ENCODE results near the gene SPAG9. TPM values are rescaled to one million over a fixed set of nuclear protein-coding genes. Genes with fewer than 3 reads are reported as not detected.
A peak's percentile ranks its signal among the peaks of the same experiment; 100 is the strongest.

SPAG9 gene
- total and polyA plus RNA-seq, 5 experiments from 2014 or later = 2.1 to 58.0 (median 3.9) TPM

DNA sequence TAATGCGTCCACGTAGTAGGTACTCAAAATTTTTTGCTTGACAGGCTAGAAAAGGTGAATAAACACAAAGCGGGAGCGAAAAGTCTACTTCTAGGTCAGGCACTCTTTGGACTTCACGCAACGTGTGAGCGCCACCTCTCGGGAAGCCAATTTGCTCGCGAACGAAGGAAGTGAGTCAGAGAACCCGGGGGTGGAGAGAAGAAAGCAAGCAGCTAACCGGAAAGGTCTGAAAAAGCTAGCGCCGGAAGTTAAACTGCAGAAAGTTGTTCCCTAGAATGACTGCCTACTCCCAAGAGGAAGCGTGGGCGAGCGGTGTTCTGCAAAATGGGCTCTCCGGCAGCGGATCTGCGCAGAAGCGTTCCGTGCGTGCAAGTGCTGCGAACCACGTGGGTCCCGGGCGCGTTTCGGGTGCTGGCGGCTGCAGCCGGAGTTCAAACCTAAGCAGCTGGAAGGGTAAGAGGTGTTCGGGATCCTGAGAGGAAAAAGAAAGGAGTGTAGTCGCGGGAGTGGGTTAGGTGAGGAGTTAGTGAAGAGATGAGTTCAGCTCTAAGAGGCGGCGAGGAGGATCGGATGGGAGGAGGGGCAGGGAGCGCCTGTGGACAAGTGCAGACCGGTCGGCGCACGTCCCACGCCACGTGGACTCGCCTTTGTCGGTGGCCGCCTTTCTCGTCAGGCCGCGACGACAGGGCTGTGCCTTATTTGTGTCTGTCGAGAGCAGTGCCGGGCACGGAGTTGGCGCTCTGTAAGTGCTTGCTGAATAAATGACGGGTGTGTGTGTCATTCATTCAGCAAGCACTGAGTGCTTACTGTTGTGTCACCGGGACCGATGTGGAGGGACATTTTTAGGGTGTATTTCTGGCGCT lies 32.8 kb upstream of the SPAG9 start, which contains the start of gene NME1:
Gene NME1, plus strand, starts transcription at position 350 of the 863 bp plus-strand sequence. CDS start 2,096 bp downstream, outside the sequence.
- Mint-ChIP-seq H3K4me3 (no peak within 1 kb of the TSS), H3K9me3 (no peaks in the 10 kb centered on the region), H3K27me3 (no peaks in the 10 kb centered on the region), H3K4me1 (peaks cover 0 to 12% (median 5%) of the 10 kb centered on the region in 4 donors), H3K27ac (no peak within 1 kb of the TSS), H3K36me3 (peaks cover 0 to 27% (median 3%) of the 10 kb centered on the region in 3 donors)
- peak; percentile 89 to 99 (median 98) for DNase-seq
- POLR2A ChIA-PET = interaction anchor here (0.6 to 3.0 kb wide), 9 partner anchors 10 to 301 kb away, joined by 3 to 37 read pairs (median 11); partner anchors contain the start of genes NME2, SPAG9 and TOB1
- peak; percentile 91 to 97 for ATAC-seq

GRCh38 chr17:51152766-51153209 lies 32.1 kb upstream of the SPAG9 start:
- peaks cover 0 to 12% (median 5%) of the 10 kb centered on the region in 4 donors for H3K4me1 Mint-ChIP-seq

GRCh38 chr17:51150932-51151331 lies 30.3 kb upstream of the SPAG9 start:
- Mint-ChIP-seq H3K4me3 (no peak overlapping the region), H3K4me1 (peaks cover 0 to 6% (median 0%) of the 10 kb centered on the region in 4 donors), H3K9me3 (no peaks in the 10 kb centered on the region), H3K27me3 (no peaks in the 10 kb centered on the region), H3K27ac (peak overlapping the region in 1 of 10 donors; percentile 53), H3K36me3 (peaks cover 0 to 5% (median 0%) of the 10 kb centered on the region in 3 donors)
- no peak for DNase-seq
- ATAC-seq = no peak
- POLR2A ChIA-PET = no interaction called here

More at GRCh38 chr17:51152766-51153209, 32.1 kb upstream of the SPAG9 start:
- Mint-ChIP-seq H3K27ac (no peak overlapping the region), H3K27me3 (no peaks in the 10 kb centered on the region), H3K9me3 (no peaks in the 10 kb centered on the region), H3K36me3 (peaks cover 0 to 21% (median 3%) of the 10 kb centered on the region in 3 donors), H3K4me3 (no peak overlapping the region)
- POLR2A ChIA-PET = interaction anchor here (1.0 to 3.0 kb wide), 8 partner anchors 10 to 301 kb away, joined by 3 to 37 read pairs (median 14); partner anchors contain the start of genes NME2, SPAG9 and TOB1
- DNase-seq (no peak), ATAC-seq (no peak)

- H3K27me3 Mint-ChIP-seq = no peaks in the 10 kb centered on the region
- POLR2A ChIA-PET = no interaction called here
- H3K36me3 Mint-ChIP-seq = no peaks in the 10 kb centered on the region
- no peak overlapping the region for H3K4me3 Mint-ChIP-seq
- no peaks in the 10 kb centered on the region for H3K4me1 Mint-ChIP-seq
- no peaks in the 10 kb centered on the region for H3K9me3 Mint-ChIP-seq
- H3K27ac Mint-ChIP-seq = no peak overlapping the region
- no peak for ATAC-seq
- no peak for DNase-seq
These were observed 28.5 kb upstream of the SPAG9 start for GRCh38 chr17:51149163-51149562.

- H3K4me3 Mint-ChIP-seq = no peak overlapping the region
- no peaks in the 10 kb centered on the region for H3K27me3 Mint-ChIP-seq
- no peaks in the 10 kb centered on the region for H3K9me3 Mint-ChIP-seq
- no peaks in the 10 kb centered on the region for H3K4me1 Mint-ChIP-seq
- H3K36me3 Mint-ChIP-seq = no peaks in the 10 kb centered on the region
- no peak for DNase-seq
- POLR2A ChIA-PET = interaction anchor here (1.0 kb wide), 1 partner anchor 10 kb away, joined by 3 read pairs; no protein-coding TSS in a partner anchor
- no peak overlapping the region for H3K27ac Mint-ChIP-seq
- ATAC-seq = no peak
These were observed 27.0 kb upstream of the SPAG9 start for GRCh38 chr17:51147650-51148049.

GRCh38 chr17:51144266-51145022 lies 23.8 kb upstream of the SPAG9 start:
- H3K36me3 Mint-ChIP-seq = no peaks in the 10 kb centered on the region
- H3K27me3 Mint-ChIP-seq = no peaks in the 10 kb centered on the region
- POLR2A ChIA-PET = no interaction called here
- ATAC-seq = no peak
- no peak overlapping the region for H3K4me3 Mint-ChIP-seq
- no peak for DNase-seq
- H3K4me1 Mint-ChIP-seq = no peaks in the 10 kb centered on the region
- H3K9me3 Mint-ChIP-seq = no peaks in the 10 kb centered on the region
- H3K27ac Mint-ChIP-seq = peak overlapping the region in 2 of 10 donors; percentile 10 to 29

DNA sequence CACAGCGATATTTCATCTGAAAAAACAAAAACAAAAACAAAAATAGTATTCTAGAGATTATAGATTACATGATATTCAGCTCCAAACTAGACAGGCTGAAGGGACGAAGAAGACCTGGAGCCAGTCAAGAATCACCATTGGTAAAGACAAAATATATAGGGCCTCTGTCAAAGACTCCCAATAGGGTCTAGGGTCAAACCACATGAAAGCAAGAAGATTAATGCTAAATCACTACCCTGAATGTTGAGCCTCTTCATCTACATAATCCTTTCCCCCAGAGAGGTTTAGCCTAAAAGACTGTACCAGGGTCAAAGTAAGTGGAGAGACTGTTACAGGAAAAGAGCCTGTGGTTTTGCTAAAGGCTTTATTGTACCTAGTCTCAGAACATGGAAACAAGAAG lies 21.9 kb upstream of the SPAG9 start:
- Mint-ChIP-seq H3K36me3 (no peaks in the 10 kb centered on the region), H3K4me3 (no peak overlapping the region), H3K27me3 (no peaks in the 10 kb centered on the region), H3K4me1 (no peaks in the 10 kb centered on the region), H3K9me3 (no peaks in the 10 kb centered on the region), H3K27ac (no peak overlapping the region)
- ATAC-seq = no peak
- DNase-seq = no peak
- POLR2A ChIA-PET = no interaction called here

- Mint-ChIP-seq H3K9me3 (peaks cover 0 to 3% (median 0%) of the 10 kb centered on the region in 9 donors), H3K4me3 (no peak overlapping the region), H3K27me3 (peaks cover 0 to 2% (median 0%) of the 10 kb centered on the region in 5 donors), H3K36me3 (peaks cover 0 to 3% (median 0%) of the 10 kb centered on the region in 3 donors), H3K4me1 (no peaks in the 10 kb centered on the region), H3K27ac (no peak overlapping the region)
- ATAC-seq (no peak), DNase-seq (no peak)
- POLR2A ChIA-PET = interaction anchor here (1.6 kb wide), 1 partner anchor 15 kb away, joined by 4 read pairs; the partner anchor contains the start of gene SPAG9
These were observed 15.3 kb upstream of the SPAG9 start for GRCh38 chr17:51135956-51136355.

GRCh38 chr17:51133365-51133764 lies 12.7 kb upstream of the SPAG9 start:
- POLR2A ChIA-PET = no interaction called here
- H3K27me3 Mint-ChIP-seq = peaks cover 0 to 3% (median 0%) of the 10 kb centered on the region in 5 donors
- no peak for DNase-seq
- no peak overlapping the region for H3K4me3 Mint-ChIP-seq
- ATAC-seq = no peak
- H3K36me3 Mint-ChIP-seq = peaks cover 0 to 3% (median 0%) of the 10 kb centered on the region in 3 donors
- no peak overlapping the region for H3K27ac Mint-ChIP-seq
- no peaks in the 10 kb centered on the region for H3K4me1 Mint-ChIP-seq
- peaks cover 0 to 3% (median 0%) of the 10 kb centered on the region in 9 donors for H3K9me3 Mint-ChIP-seq

GRCh38 chr17:51132964-51133319 lies 12.3 kb upstream of the SPAG9 start:
- Mint-ChIP-seq H3K4me3 (no peak overlapping the region), H3K27me3 (peaks cover 0 to 3% (median 0%) of the 10 kb centered on the region in 5 donors), H3K4me1 (no peaks in the 10 kb centered on the region), H3K27ac (no peak overlapping the region), H3K36me3 (peaks cover 0 to 3% (median 0%) of the 10 kb centered on the region in 3 donors), H3K9me3 (peaks cover 0 to 3% (median 0%) of the 10 kb centered on the region in 9 donors)
- DNase-seq (no peak), ATAC-seq (no peak)
- POLR2A ChIA-PET = no interaction called here

DNA sequence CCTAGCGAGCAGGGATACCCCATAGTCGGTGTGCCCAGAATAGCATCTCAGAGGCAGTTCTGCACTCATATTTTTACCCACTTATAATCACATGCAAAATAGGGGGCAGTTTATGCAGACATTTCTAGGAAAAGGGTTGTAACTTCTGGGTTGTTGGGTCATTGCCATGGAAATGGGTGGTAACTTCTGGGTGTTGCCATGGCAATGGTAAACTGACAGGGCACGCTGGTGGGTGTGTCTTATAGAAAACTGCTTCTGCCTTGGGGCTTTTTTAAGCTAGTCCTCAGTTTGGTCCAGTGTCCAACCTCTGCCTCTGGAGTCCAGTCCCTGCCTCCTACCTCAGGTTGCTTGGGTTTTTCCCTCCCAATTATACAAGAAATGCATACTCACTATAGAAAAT lies 7.4 kb upstream of the SPAG9 start:
- DNase-seq = no peak
- POLR2A ChIA-PET = no interaction called here

GRCh38 chr17:51124640-51125503 lies 4.2 kb upstream of the SPAG9 start:
- DNase-seq (no peak), ATAC-seq (no peak)
- Mint-ChIP-seq H3K36me3 (no peaks in the 10 kb centered on the region), H3K27ac (peak overlapping the region in 1 of 10 donors; percentile 5), H3K9me3 (no peaks in the 10 kb centered on the region), H3K4me3 (no peak overlapping the region), H3K27me3 (no peaks in the 10 kb centered on the region), H3K4me1 (peaks cover 10 to 18% (median 15%) of the 10 kb centered on the region in 4 donors)
- POLR2A ChIA-PET = no interaction called here

More for the DNA sequence above, 7.4 kb upstream of the SPAG9 start:
- no peak for ATAC-seq
- Mint-ChIP-seq H3K27me3 (peaks cover 0 to 3% (median 0%) of the 10 kb centered on the region in 5 donors), H3K27ac (no peak overlapping the region), H3K4me1 (peaks cover 0 to 2% (median 0%) of the 10 kb centered on the region in 4 donors), H3K36me3 (no peaks in the 10 kb centered on the region), H3K9me3 (no peaks in the 10 kb centered on the region), H3K4me3 (no peak overlapping the region)

All from naive thymus-derived CD8-positive, alpha-beta T cell (primary cell).